Effector memory CD8-positive, alpha-beta T cell (primary cell): ENCODE data around the gene SFXN5.
"Not testable (repeated sequence)": the region's sequence is repeated elsewhere in the genome, so short reads cannot be mapped to it uniquely, and the experiment has no call there.

Experiments
- ATAC-seq: fragments of 150-1000 bp; cut with Tn5 transposase; replicated peaks from 2 replicates; pipeline ENCODE4 v1.10.0; 2021; ENCODE audit warnings: mild to moderate bottlenecking, moderate library complexity
- DNase-seq, 3 experiments: peaks; one replicate each; pipeline ENCODE4 v3.0.0; 2021
- H3K27ac Mint-ChIP-seq, 2 donors: one replicate each; pipeline ENCODE4 v1.8.0; 2022; ENCODE audit warnings: mild to moderate bottlenecking in 2 of 2, mixed read lengths in 2 of 2, moderate library complexity in 2 of 2
- H3K27me3 Mint-ChIP-seq, 2 donors: one replicate each; pipeline ENCODE4 v1.8.0; 2022; ENCODE audit warnings: mixed read lengths in 2 of 2
- H3K36me3 Mint-ChIP-seq: one replicate; pipeline ENCODE4 v1.8.0; 2022; ENCODE audit warnings: mild to moderate bottlenecking, moderate library complexity, mixed read lengths; ENCODE audit not compliant: insufficient read depth
- H3K4me1 Mint-ChIP-seq, 2 donors: one replicate each; pipeline ENCODE4 v1.8.0; 2022; ENCODE audit warnings: low read depth in 2 of 2, mixed read lengths in 2 of 2
- H3K4me3 Mint-ChIP-seq, 2 donors: one replicate each; pipeline ENCODE4 v1.8.0; 2022; ENCODE audit warnings: mild to moderate bottlenecking in 2 of 2, mixed read lengths in 2 of 2, moderate library complexity in 2 of 2
- H3K9me3 Mint-ChIP-seq, 2 donors: one replicate each; pipeline ENCODE4 v1.8.0; 2022; ENCODE audit warnings: mixed read lengths in 2 of 2

The SFXN5 gene

DNA sequence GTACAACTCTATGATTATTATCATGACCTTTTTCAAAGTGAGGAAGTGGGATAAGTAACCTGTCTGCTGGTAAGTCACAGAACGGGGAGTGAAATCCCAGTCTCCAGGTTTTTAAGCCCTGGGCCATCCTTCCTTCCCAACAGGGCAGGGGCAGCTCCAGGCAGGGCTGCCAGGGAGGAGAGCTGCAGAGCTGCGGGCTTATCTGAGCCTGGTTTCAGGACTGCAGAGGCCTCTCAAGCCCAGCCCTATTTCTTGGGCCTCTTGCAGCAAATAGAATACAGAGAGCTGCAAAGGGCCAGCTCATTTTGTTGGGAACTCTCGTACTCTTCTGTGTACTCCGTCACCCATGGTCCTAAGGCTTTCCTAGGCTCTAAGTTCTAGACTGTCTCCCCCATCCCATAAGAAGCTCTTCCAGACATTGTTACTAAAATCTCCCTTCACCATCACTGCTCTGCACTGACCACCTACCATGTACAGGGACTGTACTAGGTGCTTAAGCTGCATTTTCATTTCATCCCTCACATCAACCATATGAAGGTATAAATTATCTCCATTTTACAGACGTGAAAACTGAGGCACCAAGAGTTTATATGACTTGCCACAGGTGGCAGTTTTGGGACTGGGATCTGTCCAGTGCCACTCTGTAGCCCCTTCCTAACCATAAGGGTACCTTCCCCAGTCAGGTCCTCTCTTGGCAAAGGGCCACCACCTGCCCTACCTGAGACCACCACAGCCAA is 38.1 kb upstream of the SFXN5 start:
- Mint-ChIP-seq H3K27me3 (no peaks in the 10 kb centered on the region), H3K36me3 (peaks cover 12% of the 10 kb centered on the region), H3K4me1 (peaks cover 38 to 55% of the 10 kb centered on the region in 2 donors), H3K4me3 (no peak overlapping the region), H3K9me3 (no peaks in the 10 kb centered on the region), H3K27ac (peak overlapping the region; percentile 72 to 84)
- ATAC-seq (no peak), DNase-seq (no peak)

DNA sequence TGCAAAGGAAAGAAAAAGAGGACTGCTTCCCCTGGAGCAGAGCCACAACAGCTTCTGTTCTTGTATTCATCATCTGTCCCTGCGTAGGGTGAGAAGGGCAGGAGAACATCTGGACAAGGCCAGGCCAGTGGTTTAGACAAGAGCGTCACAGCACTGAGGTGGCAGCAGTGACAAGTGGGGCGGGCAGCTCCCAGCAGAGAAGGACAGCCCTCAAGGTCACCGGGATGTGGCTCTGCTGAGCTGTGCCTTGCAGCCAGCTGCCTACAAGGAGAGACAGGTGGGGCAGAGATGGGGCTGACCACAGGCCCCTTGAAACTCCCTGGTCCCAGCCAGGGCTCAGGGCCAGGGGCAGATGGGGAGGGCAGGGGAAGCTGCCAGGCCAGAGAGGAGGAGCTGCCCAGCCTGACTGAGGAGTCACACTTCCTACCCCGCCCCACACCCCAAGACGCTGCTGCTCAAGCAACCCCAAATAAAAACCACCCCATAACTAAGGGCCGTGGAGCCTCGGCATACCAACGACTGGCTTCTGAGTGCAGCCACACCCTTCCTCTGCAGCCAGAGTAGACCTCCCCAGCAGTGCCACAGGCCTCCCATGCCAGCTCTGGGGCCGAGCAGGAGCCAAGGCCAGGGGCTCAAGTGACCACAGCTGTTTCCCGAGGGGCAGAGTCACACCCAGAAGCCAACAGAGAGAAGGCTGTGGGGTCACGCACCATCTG is 35.9 kb upstream of the SFXN5 start:
- Mint-ChIP-seq H3K4me1 (peaks cover 38 to 70% of the 10 kb centered on the region in 2 donors), H3K4me3 (peak overlapping the region; percentile 50 to 77), H3K36me3 (peaks cover 12% of the 10 kb centered on the region), H3K27me3 (no peaks in the 10 kb centered on the region), H3K9me3 (no peaks in the 10 kb centered on the region), H3K27ac (peak overlapping the region; percentile 9 to 84)
- DNase-seq (peak; percentile 23 to 25 (median 24)), ATAC-seq (peak; percentile 72)

DNA sequence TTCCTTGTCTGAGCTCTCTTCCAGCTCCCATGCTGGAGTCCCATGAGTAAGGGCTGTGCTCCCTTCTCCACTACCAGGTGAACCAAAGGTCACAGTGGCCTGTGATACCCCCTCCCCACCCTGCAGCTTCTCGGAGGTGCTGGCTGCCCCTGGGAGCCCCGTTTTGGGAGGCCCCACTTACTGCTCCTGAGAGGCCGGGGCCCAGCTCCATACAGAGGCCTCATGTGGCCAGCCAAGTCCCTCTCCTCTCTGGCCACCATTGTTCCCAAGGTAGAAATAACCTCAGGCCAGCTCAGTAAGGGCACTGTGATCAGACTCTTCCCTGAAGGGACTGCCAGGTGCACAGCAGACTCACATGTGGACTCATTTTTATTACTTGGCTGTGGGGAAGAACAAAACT is 35.3 kb upstream of the SFXN5 start:
- Mint-ChIP-seq H3K36me3 (peaks cover 12% of the 10 kb centered on the region), H3K9me3 (no peaks in the 10 kb centered on the region), H3K4me1 (peaks cover 43 to 69% of the 10 kb centered on the region in 2 donors), H3K27ac (peak overlapping the region in 1 of 2 donors; percentile 84), H3K4me3 (peak overlapping the region; percentile 50 to 77), H3K27me3 (no peaks in the 10 kb centered on the region)
- no peak for DNase-seq
- no peak for ATAC-seq

DNA sequence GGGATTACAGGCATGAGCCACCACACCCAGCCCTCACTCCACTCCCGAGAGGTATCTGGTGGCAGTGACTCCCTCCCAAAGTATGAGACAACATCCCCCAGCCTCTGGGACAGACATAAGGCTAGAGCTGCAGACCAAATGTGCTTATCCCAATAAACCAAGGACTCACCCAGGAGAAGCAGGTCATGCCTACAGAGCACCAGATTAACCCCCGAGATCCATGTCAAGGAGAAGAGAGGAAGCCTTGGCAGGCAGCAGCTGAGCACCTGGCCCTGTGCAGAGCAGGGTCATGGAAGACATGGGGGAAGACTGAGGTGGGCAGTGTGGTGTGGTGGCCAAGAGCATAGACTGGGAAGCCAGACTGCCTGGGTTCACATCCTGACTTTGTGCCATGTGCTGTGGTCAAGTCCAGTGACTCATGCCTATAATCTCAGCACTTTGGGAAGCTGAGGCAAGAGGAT is 34.0 kb upstream of the SFXN5 start:
- DNase-seq (no peak), ATAC-seq (no peak)
- H3K27ac Mint-ChIP-seq, result peak overlapping the region; percentile 26 to 38
- H3K27me3 Mint-ChIP-seq, result no peaks in the 10 kb centered on the region
- peaks cover 33 to 61% of the 10 kb centered on the region in 2 donors for H3K4me1 Mint-ChIP-seq
- H3K9me3 Mint-ChIP-seq, result no peaks in the 10 kb centered on the region
- no peak overlapping the region for H3K4me3 Mint-ChIP-seq
- H3K36me3 Mint-ChIP-seq, result peaks cover 3% of the 10 kb centered on the region

DNA sequence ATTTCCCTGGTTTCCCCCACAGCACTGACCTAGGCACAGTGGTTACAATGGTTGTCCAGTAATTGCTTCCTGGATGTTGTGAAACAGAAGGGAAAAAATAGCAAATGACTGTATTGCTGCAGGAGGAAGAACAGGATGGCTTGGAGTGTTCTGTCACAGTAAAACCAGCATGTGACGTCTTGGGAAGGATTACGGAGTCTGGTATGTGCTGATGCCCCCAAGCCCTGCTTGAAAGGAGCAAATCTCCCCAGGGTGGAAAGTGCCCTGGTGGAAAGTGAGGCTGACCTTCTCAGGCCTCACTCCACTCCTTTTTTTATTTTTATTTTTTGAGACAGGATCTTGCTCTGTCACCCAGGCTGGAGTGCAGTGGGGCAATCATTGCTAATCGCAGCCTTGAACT is 33.4 kb upstream of the SFXN5 start:
- ATAC-seq, result no peak
- no peak for DNase-seq
- peaks cover 30 to 60% of the 10 kb centered on the region in 2 donors for H3K4me1 Mint-ChIP-seq
- H3K4me3 Mint-ChIP-seq, result no peak overlapping the region
- H3K9me3 Mint-ChIP-seq, result no peaks in the 10 kb centered on the region
- peak overlapping the region; percentile 26 to 38 for H3K27ac Mint-ChIP-seq
- peaks cover 5% of the 10 kb centered on the region for H3K36me3 Mint-ChIP-seq
- no peaks in the 10 kb centered on the region for H3K27me3 Mint-ChIP-seq

DNA sequence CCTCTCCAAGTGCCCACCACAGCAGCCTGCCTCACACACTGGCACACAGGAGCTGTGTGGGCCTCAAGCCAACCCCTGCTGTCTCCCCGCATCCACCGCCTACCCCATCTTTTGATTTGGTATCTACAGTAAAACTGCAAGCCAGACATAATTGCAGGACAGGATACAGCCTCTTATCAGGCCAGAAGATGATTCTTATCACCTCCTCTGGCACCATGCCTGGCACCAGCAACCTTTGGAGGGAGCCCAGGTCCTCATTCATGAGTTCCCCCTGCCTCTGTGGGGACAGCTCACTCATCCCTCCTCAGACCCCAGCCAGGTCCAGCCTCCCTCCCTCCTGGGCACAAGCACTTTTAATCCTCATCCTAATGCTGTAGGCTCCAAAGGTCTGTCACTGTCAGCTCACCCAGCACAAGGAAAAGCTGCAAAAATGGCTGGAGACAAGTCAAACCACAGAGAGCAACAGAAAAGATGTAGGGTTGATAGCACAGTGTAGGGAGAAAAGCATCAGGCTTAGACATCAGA is 31.6 kb upstream of the SFXN5 start:
- DNase-seq (no peak), ATAC-seq (peak; percentile 5)
- peak overlapping the region in 1 of 2 donors; percentile 87 for H3K27ac Mint-ChIP-seq
- no peaks in the 10 kb centered on the region for H3K9me3 Mint-ChIP-seq
- H3K27me3 Mint-ChIP-seq, result no peaks in the 10 kb centered on the region
- H3K36me3 Mint-ChIP-seq, result peaks cover 3% of the 10 kb centered on the region
- H3K4me3 Mint-ChIP-seq, result peak overlapping the region in 1 of 2 donors; percentile 27
- H3K4me1 Mint-ChIP-seq, result peaks cover 22 to 51% of the 10 kb centered on the region in 2 donors

DNA sequence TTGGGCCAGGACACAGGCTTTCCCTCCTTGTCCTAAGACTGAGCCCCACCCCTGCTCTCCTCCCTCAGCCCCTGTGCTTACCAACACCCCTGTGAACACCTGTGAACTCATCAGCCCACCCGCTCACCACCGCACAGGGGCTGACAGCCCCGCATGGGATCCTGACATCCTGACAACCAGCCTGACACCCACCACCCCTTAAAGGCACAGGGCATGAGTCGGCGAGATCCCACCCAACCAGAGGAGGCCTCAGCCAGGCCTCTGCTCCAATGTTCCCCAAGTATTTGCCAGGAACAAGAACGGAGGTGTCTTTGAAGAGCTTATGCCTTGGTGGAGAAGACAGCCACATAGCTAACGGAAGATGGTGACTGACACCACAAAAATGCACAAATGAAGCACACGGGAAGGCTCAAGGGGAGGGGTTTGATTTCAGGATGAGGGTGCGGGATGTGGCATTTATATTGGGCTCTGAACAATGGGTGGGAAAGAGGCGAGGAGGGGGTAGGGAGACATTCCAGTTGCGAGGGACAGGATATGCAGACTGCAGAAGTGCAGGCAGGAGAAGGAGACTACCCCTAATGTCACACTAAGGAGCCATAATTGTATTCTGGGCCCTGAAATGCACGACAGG is 30.2 kb upstream of the SFXN5 start:
- DNase-seq (no peak), ATAC-seq (no peak)
- H3K4me3 Mint-ChIP-seq, result no peak overlapping the region
- H3K9me3 Mint-ChIP-seq, result no peaks in the 10 kb centered on the region
- peak overlapping the region; percentile 12 to 39 for H3K27ac Mint-ChIP-seq
- H3K27me3 Mint-ChIP-seq, result no peaks in the 10 kb centered on the region
- peaks cover 6% of the 10 kb centered on the region for H3K36me3 Mint-ChIP-seq
- peaks cover 11 to 48% of the 10 kb centered on the region in 2 donors for H3K4me1 Mint-ChIP-seq

DNA sequence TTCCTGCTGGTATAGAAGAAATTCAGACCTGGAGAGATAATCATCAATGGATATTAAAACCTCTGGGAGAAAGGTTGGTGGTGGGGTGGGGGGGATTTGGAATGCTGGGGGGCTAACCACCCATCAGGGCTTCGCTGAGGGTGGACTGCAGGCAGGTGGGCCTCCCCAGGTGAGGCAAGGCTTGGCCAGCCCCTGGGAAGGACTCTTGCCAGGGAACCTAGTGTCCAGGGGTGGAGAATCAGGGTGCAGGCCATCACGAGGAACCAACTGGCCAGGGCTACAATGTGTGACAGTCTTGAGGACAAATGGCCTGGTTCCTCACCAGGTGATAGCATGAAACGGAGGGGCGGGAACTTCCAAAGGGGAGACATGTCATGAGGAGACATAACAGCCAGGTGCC is 29.4 kb upstream of the SFXN5 start:
- peaks cover 9 to 48% of the 10 kb centered on the region in 2 donors for H3K4me1 Mint-ChIP-seq
- H3K9me3 Mint-ChIP-seq, result no peaks in the 10 kb centered on the region
- no peaks in the 10 kb centered on the region for H3K27me3 Mint-ChIP-seq
- H3K27ac Mint-ChIP-seq, result peak overlapping the region in 1 of 2 donors; percentile 82
- ATAC-seq (no peak), DNase-seq (no peak)
- peaks cover 6% of the 10 kb centered on the region for H3K36me3 Mint-ChIP-seq
- H3K4me3 Mint-ChIP-seq, result no peak overlapping the region

DNA sequence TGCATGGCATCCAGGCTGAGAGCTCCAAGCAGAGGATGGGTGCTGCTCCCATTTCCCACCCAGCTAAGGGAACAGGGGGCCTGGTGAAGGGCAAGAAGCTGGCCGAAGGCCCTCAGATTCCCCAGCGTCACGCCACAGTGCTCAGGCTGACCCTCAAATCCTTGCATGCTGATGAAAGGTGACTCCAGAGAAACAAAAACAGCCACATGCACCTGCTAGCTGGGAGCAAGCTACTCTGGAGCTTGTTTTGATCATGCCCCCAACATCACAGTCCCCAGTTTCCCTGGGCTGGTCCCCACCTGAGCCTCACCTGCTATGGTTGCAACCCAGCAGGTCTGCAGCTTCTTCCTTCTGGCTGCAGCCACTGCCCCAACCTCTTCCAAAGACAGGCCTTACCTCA is 28.0 kb upstream of the SFXN5 start:
- Mint-ChIP-seq H3K9me3 (no peaks in the 10 kb centered on the region), H3K27ac (peak overlapping the region in 1 of 2 donors; percentile 82), H3K27me3 (no peaks in the 10 kb centered on the region), H3K4me1 (peaks cover 9 to 44% of the 10 kb centered on the region in 2 donors), H3K4me3 (no peak overlapping the region), H3K36me3 (peaks cover 6% of the 10 kb centered on the region)
- DNase-seq (no peak), ATAC-seq (no peak)

DNA sequence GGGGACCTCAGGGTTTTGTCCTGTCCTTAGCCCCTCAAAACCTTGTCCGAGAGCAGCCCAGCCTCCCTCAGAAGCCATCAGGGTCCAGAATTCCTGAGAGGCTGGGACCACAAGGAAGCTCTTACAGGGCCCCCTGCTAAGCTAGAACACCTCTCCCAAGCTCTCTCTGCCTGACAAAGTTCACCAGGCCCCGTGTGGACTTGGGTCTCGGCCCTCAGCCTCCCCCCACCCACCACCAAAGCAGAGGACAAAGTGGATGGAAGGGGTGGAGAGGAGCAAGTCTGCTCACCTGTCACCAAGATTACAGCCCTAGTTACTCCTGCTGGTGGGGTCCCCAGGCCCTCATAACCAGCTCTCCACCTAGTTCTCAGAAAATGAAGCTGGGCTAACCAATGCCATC is 24.4 kb upstream of the SFXN5 start:
- ATAC-seq (no peak), DNase-seq (no peak)
- Mint-ChIP-seq H3K27ac (no peak overlapping the region), H3K27me3 (no peaks in the 10 kb centered on the region), H3K36me3 (peaks cover 9% of the 10 kb centered on the region), H3K9me3 (no peaks in the 10 kb centered on the region), H3K4me1 (peaks cover 10 to 43% of the 10 kb centered on the region in 2 donors), H3K4me3 (no peak overlapping the region)

DNA sequence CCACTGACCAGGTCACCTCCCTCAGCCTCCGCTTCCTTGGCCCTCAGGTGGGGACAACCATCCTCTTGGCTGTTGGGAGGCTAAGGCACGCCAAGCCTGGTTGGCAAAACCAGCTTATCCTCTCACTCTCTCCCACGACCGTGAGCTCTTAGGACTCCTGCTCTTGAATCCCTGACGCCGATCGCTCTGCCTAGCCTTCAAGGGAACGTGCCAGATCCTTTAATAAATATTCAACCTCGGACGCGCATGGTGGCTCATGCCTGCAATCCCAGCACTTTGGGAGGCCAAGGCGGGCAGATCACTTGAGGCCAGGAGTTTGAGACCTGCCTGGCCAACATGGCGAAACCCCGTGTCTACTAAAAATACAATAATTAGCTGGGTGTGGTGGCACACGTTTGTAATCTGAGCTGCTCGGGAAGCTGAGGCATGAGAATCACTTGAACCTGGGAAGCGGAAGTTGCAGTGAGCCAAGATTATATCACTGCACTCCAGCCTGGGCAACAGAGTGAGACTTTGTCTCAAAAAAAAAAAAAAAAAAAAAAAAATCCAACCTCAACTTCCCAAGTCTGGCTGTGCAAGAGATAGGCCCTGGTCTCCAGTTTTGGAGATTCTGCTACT is 22.2 kb upstream of the SFXN5 start:
- H3K4me1 Mint-ChIP-seq, result peaks cover 10 to 38% of the 10 kb centered on the region in 2 donors
- not testable (repeated sequence) for H3K4me3 Mint-ChIP-seq, H3K36me3 Mint-ChIP-seq, H3K9me3 Mint-ChIP-seq, DNase-seq, H3K27me3 Mint-ChIP-seq, ATAC-seq
- peak overlapping the region; percentile 39 to 68 for H3K27ac Mint-ChIP-seq

DNA sequence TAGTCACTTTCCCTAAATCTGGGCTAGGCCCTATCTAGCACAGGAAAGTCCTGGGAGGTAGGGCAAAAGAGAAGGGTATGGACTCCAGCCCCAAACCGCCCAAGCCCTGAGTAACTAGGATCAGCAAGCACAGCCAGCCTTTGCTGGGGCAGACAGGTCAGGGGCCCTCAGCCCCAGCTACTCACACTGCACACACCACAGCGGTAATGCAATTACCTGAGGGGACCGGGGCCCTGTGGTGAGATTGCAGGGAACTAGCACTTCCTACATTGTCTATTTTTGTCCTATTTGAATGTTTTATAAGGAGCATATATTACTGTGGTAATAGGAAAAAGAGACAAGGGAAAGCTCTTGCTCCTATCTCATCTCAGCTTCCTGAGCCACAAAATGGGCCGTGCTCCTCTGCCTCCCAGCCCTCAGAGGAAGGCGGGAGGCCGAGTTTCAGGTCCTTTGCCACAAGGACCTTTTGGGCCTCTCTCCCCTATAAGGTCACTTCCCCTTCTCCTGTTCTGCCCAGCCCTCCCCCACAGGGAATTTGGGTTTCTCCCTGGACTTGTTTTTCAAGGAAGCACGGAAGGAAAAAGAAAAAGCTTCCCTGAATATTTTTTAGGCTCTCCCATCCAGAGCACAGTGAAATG is 20.8 kb upstream of the SFXN5 start:
- peak overlapping the region; percentile 7 to 80 for H3K27ac Mint-ChIP-seq
- DNase-seq, result no peak

DNA sequence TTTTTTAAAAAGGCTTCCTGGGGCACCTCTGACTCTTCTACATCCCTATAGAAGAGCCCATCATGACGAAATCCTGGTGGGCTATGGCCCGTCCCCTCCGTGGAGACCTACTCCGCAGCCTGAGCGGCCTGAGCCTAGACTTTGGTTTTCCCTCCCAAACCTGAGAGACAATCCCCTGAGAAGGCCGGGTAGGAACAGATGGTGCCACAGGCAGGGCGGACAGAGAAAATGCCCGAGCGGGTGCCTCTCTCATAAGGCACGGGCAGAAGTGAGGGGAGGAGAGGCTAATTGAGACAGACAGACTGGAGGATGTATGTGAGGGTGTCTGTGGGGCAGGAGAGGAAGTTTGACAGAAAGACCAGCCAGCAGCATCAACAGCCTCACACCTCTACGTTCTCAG is 20.2 kb upstream of the SFXN5 start:
- Mint-ChIP-seq H3K4me3 (no peak overlapping the region), H3K9me3 (no peaks in the 10 kb centered on the region), H3K4me1 (peaks cover 10 to 28% of the 10 kb centered on the region in 2 donors), H3K27me3 (no peaks in the 10 kb centered on the region), H3K27ac (peak overlapping the region; percentile 7 to 80), H3K36me3 (peaks cover 9% of the 10 kb centered on the region)
- ATAC-seq, result no peak
- no peak for DNase-seq

More for the DNA sequence above, 20.8 kb upstream of the SFXN5 start:
- Mint-ChIP-seq H3K9me3 (no peaks in the 10 kb centered on the region), H3K36me3 (peaks cover 7% of the 10 kb centered on the region), H3K4me1 (peaks cover 10 to 30% of the 10 kb centered on the region in 2 donors), H3K27me3 (no peaks in the 10 kb centered on the region), H3K4me3 (no peak overlapping the region)
- ATAC-seq, result no peak
